Pancreas (tissue), 10 donors: ENCODE measurements around the gene LSMEM2. TPM values are rescaled to one million over a fixed set of nuclear protein-coding genes. Genes with fewer than 3 reads are reported as not detected.

ENCODE experiments used
- ATAC-seq, 4 donors: fragments of 200-7000 bp; cut with Tn5 transposase; one replicate each; pipeline versions ENCODE4 v1.8.0 to v1.9.1; 2020; ENCODE audit warnings: mild to moderate bottlenecking in 4 of 4, moderate library complexity in 4 of 4
- DNase-seq, 6 donors: peaks; one replicate each; pipeline ENCODE4 v3.0.0-alpha.2; 2020
- FAIRE-seq: peaks from 2 replicates; lab custom pipeline; 2012; peaks lifted over from hg19 to GRCh38; lab: Jason Lieb, UNC
- H3K27ac ChIP-seq, 4 donors: fragments of 200-600 bp; sonication (generic); 1 replicate in 3 of 4; 2 replicates in 1 of 4; pipeline versions ENCODE4 v1.5.0 to v1.8.0; 2020
- H3K27me3 ChIP-seq, 4 donors: fragments of 200-600 bp; one replicate each; pipeline ENCODE4 v1.8.0; 2021
- H3K36me3 ChIP-seq, 3 donors: fragments of 200-600 bp; sonication (generic) in 1 of 3; one replicate each; pipeline versions ENCODE4 v1.5.0 to v1.8.0; 2020 to 2021
- H3K4me1 ChIP-seq, 3 donors: fragments of 200-600 bp; one replicate each; pipeline ENCODE4 v1.8.0; 2021
- H3K4me3 ChIP-seq, 4 donors: fragments of 200-600 bp; sonication (generic) in 2 of 4; one replicate each; pipeline versions ENCODE4 v1.5.0 to v1.8.0; 2020 to 2021
- H3K9me3 ChIP-seq, 4 donors: fragments of 200-600 bp; one replicate each; pipeline ENCODE4 v1.8.0; 2021
- CTCF ChIP-seq, 4 donors: fragments of 200-600 bp; sonication (generic) in 3 of 4; IDR thresholded peaks; one replicate each; pipeline versions ENCODE4 v1.5.0 to v1.8.0; 2021; ENCODE audit warnings: antibody characterized with exemption in 4 of 4
- WGBS, 2 donors: extraction: QIAGEN DNeasy Blood & Tissue Kit; methylation state at CpG; one replicate each; pipeline ENCODE4 v1.1.7; 2013; 5-methylcytosine and 5-hydroxymethylcytosine counted together
- intact Hi-C, 3 donors: fragments of 100-400 bp; cut with DNase I; formaldehyde crosslinking; loops; one replicate each; pipeline versions ENCODE4 v1.11.1 to v1.14.2; 2022
- polyA plus RNA-seq, 2 donors: library from polyadenylated mRNA; stranded (reverse); fragments of 200-250 nt; gene quantifications; one replicate each; pipeline ENCODE4 v1.2.3, GENCODE V29; 2013
- total RNA-seq, 6 donors: library from RNA; stranded (reverse); fragmentation: NEBNext Ultra II Directional in 4 of 6; extraction: Animal tissue kit (Norgen Biotek cat#: 25700) in 4 of 6; gene quantifications; one replicate each; pipeline versions ENCODE4 v1.2.1 to v1.2.4, GENCODE V29; 2021 to 2023
- donor health status: healthy with polysubstance abuse.
- donor health status: DM: no; HTN: no; CAD: no; lungs with moderate emphysema.
- donor health status: DM: no; HTN: no; CAD: no.
- donor health status: control.
- donor health status: control.
- donor health status: Bipolar disorder and iron deficiency.
- donor health status: DM: yes; HTN: yes; CAD: no.
- donor health status: DM: no; HTN: no; CAD: no.
- donor health status: DM: no; HTN: no; CAD: no.
- donor health status: DM: yes; HTN: yes; CAD: no.

Gene LSMEM2
- total and polyA plus RNA-seq, 8 donors: 0.12 to 2.1 (median 0.15) TPM; not detected in 5

GRCh38 chr3:50287262-50287661 is 8.4 kb downstream of the LSMEM2 start:
- no peak for ATAC-seq
- Histone ChIP-seq H3K4me3 (no peak overlapping the region), H3K4me1 (peaks cover 0 to 6% (median 0%) of the 10 kb centered on the region in 3 donors), H3K27ac (no peak overlapping the region), H3K36me3 (peaks cover 0 to 29% (median 18%) of the 10 kb centered on the region in 3 donors), H3K9me3 (no peaks in the 10 kb centered on the region), H3K27me3 (no peaks in the 10 kb centered on the region)
- no peak for TF ChIP-seq CTCF (IDR thresholded peaks at IDR 0.05)
- no peak for DNase-seq
- 75 to 83% methylated on average over 1 of the region's 1 CpG for WGBS, 2 donors
- no peak for FAIRE-seq
- intact Hi-C loops: no loop called here

DNA sequence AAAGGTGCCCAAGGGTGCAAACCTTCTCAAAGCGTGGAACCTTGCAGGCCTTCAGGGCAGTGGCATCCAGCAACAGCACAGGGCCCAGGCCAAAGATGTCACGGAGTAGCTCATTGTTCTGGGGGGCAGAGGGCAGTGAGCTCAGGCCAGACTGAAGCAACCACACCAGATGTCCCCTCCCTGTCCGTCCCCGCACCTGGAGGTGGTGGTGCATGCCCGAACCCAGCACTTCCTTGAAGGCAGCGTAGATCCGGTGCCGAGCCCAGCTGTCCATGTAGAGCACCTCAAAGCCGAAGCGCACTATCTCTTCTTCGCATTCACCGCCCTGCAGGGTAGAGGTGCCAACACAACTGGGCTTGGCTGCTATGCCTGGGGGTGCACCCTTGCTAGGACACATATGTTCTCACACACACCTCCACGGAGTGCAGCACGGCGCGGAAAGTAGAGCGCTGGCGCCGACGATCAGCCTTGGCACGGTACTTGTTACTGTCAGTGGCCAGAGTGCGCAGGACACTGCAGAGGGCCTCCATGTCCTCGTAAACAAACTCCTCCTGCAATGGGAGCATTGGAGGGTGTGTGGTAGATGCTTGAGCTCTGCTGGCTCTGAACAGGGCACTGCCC is 9.6 kb downstream of the LSMEM2 start:
- Histone ChIP-seq H3K4me1 (peaks cover 9 to 13% (median 9%) of the 10 kb centered on the region in 3 donors), H3K36me3 (peaks cover 0 to 29% (median 18%) of the 10 kb centered on the region in 3 donors), H3K27ac (no peak overlapping the region), H3K4me3 (no peak overlapping the region), H3K9me3 (no peaks in the 10 kb centered on the region), H3K27me3 (no peaks in the 10 kb centered on the region)
- TF ChIP-seq CTCF (IDR thresholded peaks at IDR 0.05): no peak
- WGBS, 2 donors: 91 to 93% methylated on average over 23 of the region's 23 CpGs
- ATAC-seq (no peak), FAIRE-seq (no peak), DNase-seq (peak in 4 of 6 donors; percentile 25 to 71 (median 42))
- intact Hi-C loops: no loop called here

DNA sequence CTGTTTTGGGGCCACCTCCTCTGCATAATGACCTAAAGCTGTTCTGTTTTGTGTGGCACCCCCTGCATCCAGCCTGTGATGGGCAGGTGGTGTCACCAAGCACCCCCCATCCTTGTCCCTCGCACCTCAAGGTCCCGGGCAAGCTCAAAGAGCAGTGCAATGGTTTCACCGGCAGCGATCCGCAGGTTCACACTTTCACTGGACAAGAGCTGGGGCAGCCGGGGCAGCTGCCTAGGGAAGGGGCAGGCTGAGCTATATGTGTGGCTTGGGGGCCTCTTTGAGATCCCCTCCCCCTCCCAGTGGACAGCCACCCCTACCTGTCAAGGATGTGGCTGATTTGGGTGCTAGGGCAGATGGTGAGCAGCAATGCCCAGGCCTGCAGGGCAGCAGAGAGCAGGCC is 10.2 kb downstream of the LSMEM2 start:
- Histone ChIP-seq H3K4me3 (no peak overlapping the region), H3K9me3 (no peaks in the 10 kb centered on the region), H3K27me3 (no peaks in the 10 kb centered on the region), H3K36me3 (peaks cover 0 to 29% (median 18%) of the 10 kb centered on the region in 3 donors), H3K27ac (no peak overlapping the region), H3K4me1 (peaks cover 9 to 13% (median 10%) of the 10 kb centered on the region in 3 donors)
- FAIRE-seq: no peak
- WGBS, 2 donors: 93 to 96% methylated on average over 6 of the region's 6 CpGs
- intact Hi-C loops: no loop called here
- no peak for ATAC-seq
- DNase-seq: peak in 2 of 6 donors; percentile 36 to 55
- no peak for TF ChIP-seq CTCF (IDR thresholded peaks at IDR 0.05)

DNA sequence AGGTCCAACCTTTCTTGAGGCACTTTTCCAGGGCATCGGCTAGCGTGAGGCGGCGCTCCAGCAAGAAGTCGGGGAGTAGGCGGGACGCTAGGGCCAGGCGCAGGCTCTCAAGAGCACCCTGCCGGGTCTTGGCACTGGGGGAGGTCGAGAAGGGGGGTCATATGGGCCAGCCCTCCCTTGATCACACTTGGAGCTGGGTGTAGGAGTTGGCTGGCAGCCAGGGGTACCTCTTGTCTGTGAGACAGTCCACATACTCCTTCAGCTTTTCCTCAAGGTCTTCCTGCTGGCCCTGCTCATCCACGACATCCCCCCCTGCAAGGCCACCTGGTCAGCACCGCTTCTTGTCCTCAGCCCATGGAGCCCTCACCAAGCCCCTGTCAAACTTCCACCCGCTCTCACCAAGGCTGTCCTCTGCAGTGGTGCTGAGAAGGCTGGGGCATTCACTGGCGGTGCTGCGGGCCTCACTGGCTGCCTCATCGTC is 11.3 kb downstream of the LSMEM2 start:
- Histone ChIP-seq H3K4me3 (no peak overlapping the region), H3K27me3 (no peaks in the 10 kb centered on the region), H3K4me1 (peaks cover 9 to 13% (median 10%) of the 10 kb centered on the region in 3 donors), H3K27ac (no peak overlapping the region), H3K36me3 (peaks cover 0 to 29% (median 18%) of the 10 kb centered on the region in 3 donors), H3K9me3 (no peaks in the 10 kb centered on the region)
- DNase-seq (peak; percentile 42 to 88 (median 59)), ATAC-seq (no peak), FAIRE-seq (no peak)
- intact Hi-C loops: no loop called here
- WGBS, 2 donors: 88 to 93% methylated on average over 16 of the region's 16 CpGs
- TF ChIP-seq CTCF (IDR thresholded peaks at IDR 0.05): no peak
